ENCODE measurements around the gene KHNYN. TPM values are rescaled to one million over a fixed set of nuclear protein-coding genes. Genes with fewer than 3 reads are reported as not detected.

The KHNYN gene
- total and polyA plus RNA-seq, 11 donors, result 15.6 to 34.5 (median 20.1) TPM

DNA sequence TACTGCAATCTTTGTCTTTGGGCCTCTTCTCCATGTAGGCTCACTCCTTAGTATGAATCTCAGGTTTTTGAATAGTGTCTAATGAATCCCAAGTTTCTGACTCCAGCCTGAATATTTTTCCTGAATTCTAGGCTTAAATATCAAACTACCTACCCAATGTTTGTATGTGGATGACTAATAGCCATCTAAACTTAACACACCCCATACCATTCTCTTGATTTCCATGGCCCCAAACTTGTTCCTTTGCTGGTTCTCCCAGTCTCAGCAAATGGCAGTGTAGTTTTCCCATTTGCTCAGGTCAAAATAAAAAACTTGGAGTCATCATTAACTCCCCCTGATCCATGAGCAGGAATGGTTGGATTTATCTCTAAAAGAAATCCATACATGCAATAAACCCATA lies 31.6 kb downstream of the KHNYN start:
- intact Hi-C loops (cut with DNase I), result no loop called here
- TF ChIP-seq POLR2A (IDR thresholded peaks at IDR 0.05) (no peak), CTCF (IDR thresholded peaks at IDR 0.05) (no peak)
- Histone ChIP-seq H3K4me3 (no peak overlapping the region), H3K27ac (no peak overlapping the region), H3K36me3 (no peaks in the 10 kb centered on the region), H3K9me3 (no peaks in the 10 kb centered on the region), H3K27me3 (no peaks in the 10 kb centered on the region), H3K4me1 (peaks cover 0 to 11% (median 0%) of the 10 kb centered on the region in 12 donors)
- ATAC-seq (no peak), DNase-seq (no peak)

DNA sequence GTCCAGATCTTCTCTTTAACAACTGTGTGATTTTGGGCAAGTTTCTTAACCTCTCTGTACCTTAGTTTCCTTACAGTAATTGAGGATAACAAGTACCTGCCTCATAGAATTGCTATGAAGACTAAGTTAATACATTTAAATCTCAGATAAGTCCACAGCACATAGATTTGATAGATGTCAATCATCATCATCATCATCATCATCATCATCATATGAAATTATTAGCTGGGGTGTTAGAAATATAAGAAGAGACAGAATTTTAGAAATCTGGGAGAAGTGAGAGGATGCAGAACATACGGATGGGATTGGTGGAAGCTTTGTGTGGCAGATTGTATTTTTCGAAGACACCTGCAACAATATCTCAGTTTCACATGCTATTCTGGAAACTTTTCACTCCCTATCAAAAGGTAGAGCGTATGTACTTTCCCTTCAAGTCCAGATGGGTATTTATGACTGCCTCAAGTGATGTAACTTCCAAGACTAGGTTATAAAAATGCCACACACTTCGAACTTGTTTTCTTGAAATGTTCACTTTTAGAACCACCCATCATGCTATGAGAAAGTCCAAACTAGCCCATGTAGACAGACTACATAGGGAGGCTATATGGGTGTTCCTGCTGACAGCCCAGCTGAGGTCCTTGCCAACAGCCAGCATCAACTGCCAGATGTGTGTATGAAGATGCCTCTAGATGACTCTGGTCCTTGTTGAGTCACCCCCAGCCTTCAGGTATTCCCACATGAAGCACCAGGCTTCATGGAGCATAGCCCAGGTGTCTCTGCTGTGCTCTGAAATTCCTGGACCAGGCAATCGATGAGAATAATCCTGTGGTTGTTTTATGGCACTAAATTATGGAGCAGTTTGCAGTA lies 33.5 kb downstream of the KHNYN start:
- no peak overlapping the region for H3K27ac ChIP-seq
- intact Hi-C loops (cut with DNase I), result no loop called here
- H3K9me3 ChIP-seq, result no peaks in the 10 kb centered on the region
- H3K27me3 ChIP-seq, result no peaks in the 10 kb centered on the region
- peaks cover 0 to 7% (median 0%) of the 10 kb centered on the region in 12 donors for H3K4me1 ChIP-seq
- ATAC-seq (no peak), DNase-seq (no peak)
- H3K4me3 ChIP-seq, result no peak overlapping the region
- 49 to 74% (median 61%) methylated on average over 3 to 5 of the region's 5 CpGs for WGBS, 4 donors
- TF ChIP-seq CTCF (IDR thresholded peaks at IDR 0.05) (no peak), POLR2A (IDR thresholded peaks at IDR 0.05) (no peak)
- H3K36me3 ChIP-seq, result no peaks in the 10 kb centered on the region

DNA sequence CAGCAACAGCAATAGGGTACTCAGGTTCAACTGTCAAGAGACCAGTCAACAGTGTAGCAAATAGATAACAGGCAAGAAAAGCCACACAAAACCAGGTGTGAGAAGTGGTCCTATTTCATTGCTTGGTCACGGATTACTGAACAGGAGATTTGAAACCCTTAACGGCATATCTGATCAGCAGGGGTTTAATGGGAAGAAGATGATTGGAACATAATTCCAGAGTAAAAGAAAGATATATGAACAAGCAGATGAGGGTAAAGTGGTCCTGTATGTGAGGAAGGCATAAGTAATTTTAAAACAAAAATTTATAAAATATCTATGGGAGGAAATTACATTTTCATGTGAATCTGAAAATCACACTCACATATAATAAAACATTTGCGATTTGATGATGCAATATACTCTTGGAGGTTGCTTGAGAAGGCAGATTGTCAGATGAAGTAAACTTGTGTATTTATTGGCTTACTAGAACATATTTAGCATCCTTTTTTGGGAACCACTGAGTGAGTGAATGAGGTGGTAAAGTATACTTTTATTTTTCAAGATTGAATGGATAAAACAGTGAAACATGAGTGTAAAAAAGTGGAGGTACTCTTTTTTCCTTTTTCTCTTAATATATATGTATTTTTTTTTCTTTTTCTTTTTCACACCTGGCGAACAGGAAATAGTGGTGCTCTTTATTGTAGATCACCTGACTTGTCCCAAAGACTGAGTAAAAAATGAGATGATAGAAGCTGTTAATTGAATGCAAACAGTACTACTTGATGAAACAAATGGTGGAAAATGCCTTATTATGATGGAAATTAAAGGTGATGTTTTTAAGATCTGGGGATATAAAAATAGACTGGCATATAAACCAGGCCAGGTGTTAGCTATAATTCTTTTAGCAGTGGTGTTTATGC lies 34.4 kb downstream of the KHNYN start:
- TF ChIP-seq CTCF (IDR thresholded peaks at IDR 0.05), result no peak
- TF ChIP-seq POLR2A (IDR thresholded peaks at IDR 0.05), result no peak
- no peak for DNase-seq
- ATAC-seq, result no peak
- intact Hi-C loops (cut with DNase I), result no loop called here
- Histone ChIP-seq H3K36me3 (no peaks in the 10 kb centered on the region), H3K27ac (no peak overlapping the region), H3K4me1 (peaks cover 0 to 5% (median 0%) of the 10 kb centered on the region in 12 donors), H3K27me3 (no peaks in the 10 kb centered on the region), H3K9me3 (no peaks in the 10 kb centered on the region), H3K4me3 (no peak overlapping the region)
- 63 to 78% (median 74%) methylated on average over 4 of the region's 4 CpGs for WGBS, 4 donors

DNA sequence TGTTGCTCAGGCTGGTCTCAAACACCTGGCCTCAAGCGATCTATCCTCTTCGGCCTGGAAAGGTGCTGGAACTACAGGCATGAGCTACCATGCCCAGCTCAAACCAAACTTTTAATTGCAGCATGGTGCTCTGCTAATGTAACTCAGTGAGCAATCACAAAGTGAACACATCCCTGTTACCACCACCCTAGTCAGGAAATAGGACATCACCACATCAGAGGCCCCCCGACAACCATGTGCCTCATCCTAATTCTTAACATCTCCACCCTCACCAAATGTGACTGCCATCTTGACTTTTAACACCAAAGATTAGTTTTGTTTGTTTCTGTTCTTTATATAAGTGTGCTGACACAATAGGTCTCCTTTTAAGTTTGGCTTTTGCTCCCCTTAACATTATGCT lies 35.6 kb downstream of the KHNYN start:
- H3K4me3 ChIP-seq, result no peak overlapping the region
- no peaks in the 10 kb centered on the region for H3K4me1 ChIP-seq
- TF ChIP-seq CTCF (IDR thresholded peaks at IDR 0.05), result no peak
- TF ChIP-seq POLR2A (IDR thresholded peaks at IDR 0.05), result no peak
- ATAC-seq (no peak), DNase-seq (no peak)
- H3K27me3 ChIP-seq, result no peaks in the 10 kb centered on the region
- no peak overlapping the region for H3K27ac ChIP-seq
- H3K9me3 ChIP-seq, result no peaks in the 10 kb centered on the region
- intact Hi-C loops (cut with DNase I), result no loop called here
- H3K36me3 ChIP-seq, result no peaks in the 10 kb centered on the region
- 92 to 96% (median 95%) methylated on average over 3 of the region's 3 CpGs for WGBS, 4 donors
